Astrocyte (in vitro differentiated cells and primary cell): ENCODE measurements around the gene SRRT. TPM values are rescaled to one million over a fixed set of nuclear protein-coding genes. Genes with fewer than 3 reads are reported as not detected.

Experiments
- DNase-seq: peaks from one replicate; pipeline ENCODE4 v3.0.0-alpha.2; 2010; ENCODE audit warnings: low read depth
- FAIRE-seq: peaks from 2 replicates; lab custom pipeline; 2011; peaks lifted over from hg19 to GRCh38; lab: Jason Lieb, UNC
- H2AFZ ChIP-seq: 2 replicates; pipeline ENCODE4 v1.6.0; 2012; ENCODE audit warnings: low read depth, low read length, inconsistent platforms
- H3K27ac ChIP-seq: 2 replicates; pipeline ENCODE4 v1.5.1; 2011; ENCODE audit warnings: low read depth, low read length, inconsistent platforms
- H3K27me3 ChIP-seq: 2 replicates; pipeline ENCODE4 v1.6.0; 2011; ENCODE audit warnings: low read length, inconsistent platforms; ENCODE audit not compliant: insufficient read depth
- H3K36me3 ChIP-seq: 2 replicates; pipeline ENCODE4 v1.5.1; 2011; ENCODE audit warnings: low read length, inconsistent platforms; ENCODE audit not compliant: insufficient read depth
- H3K4me1 ChIP-seq: 2 replicates; pipeline ENCODE4 v1.5.1; 2011; ENCODE audit warnings: low read length, inconsistent platforms; ENCODE audit not compliant: insufficient read depth
- H3K4me2 ChIP-seq: 2 replicates; pipeline ENCODE4 v1.6.0; 2012; ENCODE audit warnings: low read length, inconsistent platforms
- H3K4me3 ChIP-seq: 2 replicates; pipeline ENCODE4 v1.5.1; 2011; ENCODE audit warnings: low read depth, mild to moderate bottlenecking, low read length, inconsistent platforms; ENCODE audit not compliant: insufficient read depth
- H3K79me2 ChIP-seq: 2 replicates; pipeline ENCODE4 v1.6.0; 2012; ENCODE audit warnings: mild to moderate bottlenecking, low read length, inconsistent platforms; ENCODE audit not compliant: insufficient read depth
- H3K9ac ChIP-seq: 2 replicates; pipeline ENCODE4 v1.6.0; 2012; ENCODE audit warnings: mild to moderate bottlenecking, low read length, inconsistent platforms
- H3K9me3 ChIP-seq: 2 replicates; pipeline ENCODE4 v1.5.1; 2012; ENCODE audit warnings: low read depth, mild to moderate bottlenecking, low read length, inconsistent platforms; ENCODE audit not compliant: insufficient read depth
- H4K20me1 ChIP-seq: 2 replicates; pipeline ENCODE4 v1.6.0; 2012; ENCODE audit warnings: low read length, inconsistent platforms; ENCODE audit not compliant: insufficient read depth
- H3K27ac Mint-ChIP-seq: one replicate; pipeline ENCODE4 v1.8.0; 2021; ENCODE audit warnings: mild to moderate bottlenecking, mixed read lengths; ENCODE audit not compliant: unreplicated experiment
- H3K27me3 Mint-ChIP-seq: one replicate; pipeline ENCODE4 v1.8.0; 2021; ENCODE audit warnings: low read depth, mixed read lengths; ENCODE audit not compliant: unreplicated experiment
- H3K36me3 Mint-ChIP-seq: one replicate; pipeline ENCODE4 v1.8.0; 2021; ENCODE audit warnings: low read depth, mixed read lengths; ENCODE audit not compliant: unreplicated experiment
- H3K4me1 Mint-ChIP-seq: one replicate; pipeline ENCODE4 v1.8.0; 2021; ENCODE audit warnings: low read depth, mixed read lengths; ENCODE audit not compliant: unreplicated experiment
- H3K4me3 Mint-ChIP-seq: one replicate; pipeline ENCODE4 v1.8.0; 2021; ENCODE audit warnings: mild to moderate bottlenecking, moderate library complexity, mixed read lengths; ENCODE audit not compliant: unreplicated experiment
- H3K9me3 Mint-ChIP-seq: one replicate; pipeline ENCODE4 v1.8.0; 2021; ENCODE audit warnings: mild to moderate bottlenecking, mixed read lengths; ENCODE audit not compliant: unreplicated experiment
- CTCF ChIP-seq: IDR thresholded peaks from 2 replicates; pipeline ENCODE4 v1.5.1; 2011; ENCODE audit warnings: low read depth, mild to moderate bottlenecking, inconsistent platforms, low read length, moderate library complexity; ENCODE audit not compliant: insufficient read depth
- EZH2 ChIP-seq: IDR thresholded peaks from 2 replicates; pipeline ENCODE4 v1.6.1; 2012; ENCODE audit warnings: mild to moderate bottlenecking, low read length, inconsistent platforms; ENCODE audit not compliant: insufficient read depth
- total RNA-seq: library from RNA; stranded (reverse); gene quantifications from 2 replicates; pipeline ENCODE4 v1.2.1, GENCODE V29; 2021

The SRRT gene
- total RNA-seq, 1 donor from 2014 or later = 118 TPM

DNA sequence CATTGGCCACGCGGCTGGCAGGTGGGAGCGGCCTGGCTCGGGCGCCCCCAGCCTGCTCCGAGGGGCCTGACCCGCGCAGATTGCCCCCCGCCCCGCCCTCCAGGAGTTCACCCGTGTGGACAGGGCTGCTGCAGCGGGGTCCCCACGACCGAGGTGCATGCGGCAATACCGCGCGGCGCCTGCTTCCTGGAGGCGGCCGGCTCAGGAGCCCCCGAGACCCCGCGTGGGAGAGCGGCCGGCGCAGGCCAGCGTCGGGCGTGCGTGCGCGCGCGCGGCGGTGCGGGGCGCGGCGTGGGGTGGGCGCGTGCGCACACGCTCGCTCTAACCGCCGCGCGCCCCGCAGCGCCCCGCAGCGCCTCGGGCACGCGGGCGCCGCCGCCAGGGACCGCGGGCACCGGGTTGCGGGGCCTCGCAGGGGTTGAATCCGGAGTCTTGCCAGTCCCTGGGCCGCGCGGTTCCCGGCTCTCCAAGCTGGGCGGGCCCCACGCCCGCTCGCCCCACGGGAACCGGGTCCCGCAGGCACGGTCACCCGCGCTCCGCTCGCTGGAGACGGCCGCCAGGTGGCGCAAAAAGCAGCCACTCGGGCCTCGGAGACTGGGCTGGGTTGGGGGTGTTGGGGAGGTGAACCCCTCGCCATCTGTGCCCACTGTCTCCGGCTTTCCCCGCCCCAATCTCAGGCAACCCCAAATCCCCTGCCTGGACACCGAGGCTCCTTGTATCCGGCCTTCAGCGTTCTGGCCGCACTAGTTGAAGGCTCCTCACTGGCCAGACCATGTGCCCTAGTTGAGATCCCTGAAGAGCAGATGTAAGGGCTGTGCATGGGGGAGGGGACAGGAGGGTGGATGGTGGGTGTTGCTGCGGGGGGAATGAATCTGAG, 22.1 kb downstream of the SRRT start:
- no peak for DNase-seq
- no peaks in the 10 kb centered on the region for H3K36me3 ChIP-seq
- no peaks in the 10 kb centered on the region for H3K9me3 ChIP-seq
- Mint-ChIP-seq H3K36me3 (no peaks in the 10 kb centered on the region), H3K27me3 (peaks cover 27% of the 10 kb centered on the region), H3K4me1 (peaks cover 6% of the 10 kb centered on the region), H3K9me3 (peaks cover 2% of the 10 kb centered on the region), H3K27ac (no peak overlapping the region), H3K4me3 (peak overlapping the region; percentile 88)
- H2AFZ ChIP-seq = peak overlapping the region; percentile 41
- H4K20me1 ChIP-seq = no peaks in the 10 kb centered on the region
- TF ChIP-seq EZH2 (no peak), CTCF (peak; percentile 43)
- peak overlapping the region; percentile 70 for H3K4me2 ChIP-seq
- peaks cover 10% of the 10 kb centered on the region for H3K27me3 ChIP-seq
- peaks cover 8% of the 10 kb centered on the region for H3K4me1 ChIP-seq
- no peak for FAIRE-seq
- H3K79me2 ChIP-seq = no peaks in the 10 kb centered on the region
- H3K9ac ChIP-seq = no peak overlapping the region
- no peak overlapping the region for H3K27ac ChIP-seq
- H3K4me3 ChIP-seq = no peak overlapping the region

DNA sequence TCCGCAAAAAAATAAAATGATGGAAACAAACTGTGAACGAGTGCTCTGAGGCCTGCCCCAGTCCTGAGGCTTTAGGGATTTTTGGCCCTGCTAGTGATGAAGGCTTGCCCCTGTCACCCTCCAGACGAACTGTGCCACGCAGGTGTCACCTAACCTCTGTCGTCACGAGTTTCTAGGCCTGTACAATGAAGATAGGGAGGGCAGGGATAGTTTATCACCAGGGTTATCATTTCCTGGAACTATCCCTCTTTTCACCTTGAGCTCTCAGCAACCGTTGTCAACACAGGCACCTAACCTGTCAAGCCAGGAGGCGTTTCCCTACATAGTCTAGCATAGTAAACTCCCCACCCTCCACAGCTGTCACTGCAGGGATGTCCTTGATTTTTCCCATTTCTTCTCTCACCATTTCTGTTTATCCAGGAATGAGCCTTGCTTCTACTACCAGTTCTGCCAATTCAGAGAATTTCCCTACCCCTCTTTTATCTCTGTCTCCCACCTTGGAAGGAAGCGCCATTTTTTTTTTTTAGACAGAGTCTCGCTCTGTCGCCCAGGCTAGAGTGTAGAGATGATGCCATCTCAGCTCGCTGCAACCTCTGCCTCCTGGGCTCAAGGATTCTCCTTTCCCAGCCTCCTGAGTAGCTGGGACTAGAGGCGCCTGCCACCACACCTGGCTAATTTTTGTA, 23.0 kb downstream of the SRRT start:
- no peak overlapping the region for H3K9ac ChIP-seq
- no peaks in the 10 kb centered on the region for H3K9me3 ChIP-seq
- no peak overlapping the region for H3K27ac ChIP-seq
- no peaks in the 10 kb centered on the region for H3K36me3 ChIP-seq
- Mint-ChIP-seq H3K4me3 (no peak overlapping the region), H3K9me3 (peaks cover 2% of the 10 kb centered on the region), H3K27me3 (peaks cover 27% of the 10 kb centered on the region), H3K36me3 (no peaks in the 10 kb centered on the region), H3K4me1 (peaks cover 6% of the 10 kb centered on the region), H3K27ac (peak overlapping the region; percentile 72)
- H3K4me2 ChIP-seq = no peak overlapping the region
- no peak overlapping the region for H3K4me3 ChIP-seq
- H3K4me1 ChIP-seq = peaks cover 6% of the 10 kb centered on the region
- H2AFZ ChIP-seq = no peak overlapping the region
- no peaks in the 10 kb centered on the region for H3K79me2 ChIP-seq
- no peak for FAIRE-seq
- peaks cover 10% of the 10 kb centered on the region for H3K27me3 ChIP-seq
- no peak for DNase-seq
- H4K20me1 ChIP-seq = no peaks in the 10 kb centered on the region
- no peak for TF ChIP-seq EZH2
- TF ChIP-seq CTCF = no peak
